ENCODE results near the gene STRN. TPM values are rescaled to one million over a fixed set of nuclear protein-coding genes. Genes with fewer than 3 reads are reported as not detected.

Gene STRN
- total RNA-seq, 1 donor: 26.5 TPM

DNA sequence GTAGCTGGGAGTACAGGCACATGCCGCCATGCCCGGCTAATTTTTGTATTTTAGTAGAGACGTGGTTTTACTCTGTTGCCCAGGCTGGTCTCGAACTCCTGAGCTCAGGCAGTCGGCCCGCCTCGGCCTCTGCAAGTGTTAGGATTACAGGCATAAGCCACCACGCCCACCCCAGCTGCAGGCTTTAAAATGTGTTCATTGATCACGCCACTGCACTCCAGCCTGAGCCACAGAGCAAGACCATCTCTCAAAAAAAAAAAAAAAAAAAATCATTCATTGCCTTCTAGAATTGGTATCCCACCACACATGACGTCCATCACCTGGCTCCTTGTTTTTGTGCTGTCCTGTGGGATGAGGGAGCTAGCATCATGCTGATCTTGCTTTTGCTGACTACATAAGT is 142.5 kb downstream of the STRN start:
- TF ChIP-seq, protein P1, sequence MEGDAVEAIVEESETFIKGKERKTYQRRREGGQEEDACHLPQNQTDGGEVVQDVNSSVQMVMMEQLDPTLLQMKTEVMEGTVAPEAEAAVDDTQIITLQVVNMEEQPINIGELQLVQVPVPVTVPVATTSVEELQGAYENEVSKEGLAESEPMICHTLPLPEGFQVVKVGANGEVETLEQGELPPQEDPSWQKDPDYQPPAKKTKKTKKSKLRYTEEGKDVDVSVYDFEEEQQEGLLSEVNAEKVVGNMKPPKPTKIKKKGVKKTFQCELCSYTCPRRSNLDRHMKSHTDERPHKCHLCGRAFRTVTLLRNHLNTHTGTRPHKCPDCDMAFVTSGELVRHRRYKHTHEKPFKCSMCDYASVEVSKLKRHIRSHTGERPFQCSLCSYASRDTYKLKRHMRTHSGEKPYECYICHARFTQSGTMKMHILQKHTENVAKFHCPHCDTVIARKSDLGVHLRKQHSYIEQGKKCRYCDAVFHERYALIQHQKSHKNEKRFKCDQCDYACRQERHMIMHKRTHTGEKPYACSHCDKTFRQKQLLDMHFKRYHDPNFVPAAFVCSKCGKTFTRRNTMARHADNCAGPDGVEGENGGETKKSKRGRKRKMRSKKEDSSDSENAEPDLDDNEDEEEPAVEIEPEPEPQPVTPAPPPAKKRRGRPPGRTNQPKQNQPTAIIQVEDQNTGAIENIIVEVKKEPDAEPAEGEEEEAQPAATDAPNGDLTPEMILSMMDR (IDR thresholded peaks at IDR 0.05; ENCODE audit: insufficient read depth, low read length): no peak
- H3K4me3 ChIP-seq (ENCODE audit: low read depth, low read length): no peak overlapping the region
- DNase-seq (ENCODE audit: low read depth): no peak

DNA sequence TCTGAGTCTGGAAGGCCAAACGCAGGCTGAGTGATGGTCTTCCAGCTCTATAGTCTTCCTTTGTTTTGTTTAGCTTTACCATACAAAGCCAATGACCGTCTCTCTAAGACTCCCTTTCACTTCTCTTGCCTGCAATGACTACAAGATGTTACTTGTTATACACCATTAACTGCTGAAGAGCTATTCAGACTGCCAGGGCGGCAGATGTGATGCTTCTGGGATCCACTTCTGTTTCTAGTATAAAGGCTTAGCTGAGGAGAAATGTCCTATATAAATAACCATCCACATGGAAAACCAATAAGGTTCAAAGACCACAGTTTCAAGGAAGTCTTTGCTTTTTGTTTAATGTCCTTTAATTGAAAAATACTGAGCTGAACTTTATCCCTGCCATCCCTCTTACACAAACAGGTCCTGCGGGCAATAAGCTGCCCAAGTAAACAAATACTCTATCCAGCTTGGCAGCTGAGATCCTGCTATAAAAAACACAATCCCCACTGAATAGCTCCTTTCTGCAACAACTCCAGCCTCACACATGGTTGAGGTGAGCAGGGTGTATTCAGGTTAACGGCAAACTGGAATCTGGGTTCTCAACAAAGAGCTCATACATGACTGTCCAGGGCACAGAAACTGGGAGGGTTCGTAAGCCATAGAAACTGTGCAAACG is 145.3 kb downstream of the STRN start:
- TF ChIP-seq, protein P1 (IDR thresholded peaks at IDR 0.05; ENCODE audit: insufficient read depth, low read length): no peak

DNA sequence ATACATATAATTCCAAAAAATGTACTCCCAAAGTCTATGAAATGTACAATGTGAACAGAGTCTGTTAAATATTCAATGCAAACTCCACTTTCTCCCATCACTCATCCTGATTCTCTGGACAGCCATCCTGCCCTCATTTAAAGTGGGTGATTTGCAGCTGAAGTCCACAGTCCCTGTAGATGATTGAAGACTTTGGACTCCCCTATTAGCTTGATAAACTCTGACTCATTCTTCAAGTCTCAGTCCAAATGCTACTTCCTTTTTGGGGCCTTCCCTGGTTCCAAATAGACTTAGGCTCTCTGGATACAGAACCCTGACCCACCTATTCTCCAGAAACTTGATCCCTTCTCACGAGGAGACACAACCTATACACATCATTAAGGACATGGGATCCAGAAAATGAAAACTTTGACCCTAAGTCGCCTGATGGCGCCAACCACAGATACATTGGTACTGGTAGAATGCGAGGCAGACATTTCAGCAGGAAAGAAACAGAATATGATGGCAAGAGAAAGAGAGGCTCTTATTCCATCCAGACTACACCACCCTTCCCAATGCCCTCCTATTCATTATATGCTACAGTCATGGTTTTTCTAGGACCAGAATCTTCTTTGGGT is 147.1 kb downstream of the STRN start:
- TF ChIP-seq, protein P1 (IDR thresholded peaks at IDR 0.05; ENCODE audit: insufficient read depth, low read length): no peak

More for the DNA sequence above, 145.3 kb downstream of the STRN start:
- no peak overlapping the region for H3K4me3 ChIP-seq (ENCODE audit: low read depth, low read length)
- DNase-seq (ENCODE audit: low read depth): no peak

DNA sequence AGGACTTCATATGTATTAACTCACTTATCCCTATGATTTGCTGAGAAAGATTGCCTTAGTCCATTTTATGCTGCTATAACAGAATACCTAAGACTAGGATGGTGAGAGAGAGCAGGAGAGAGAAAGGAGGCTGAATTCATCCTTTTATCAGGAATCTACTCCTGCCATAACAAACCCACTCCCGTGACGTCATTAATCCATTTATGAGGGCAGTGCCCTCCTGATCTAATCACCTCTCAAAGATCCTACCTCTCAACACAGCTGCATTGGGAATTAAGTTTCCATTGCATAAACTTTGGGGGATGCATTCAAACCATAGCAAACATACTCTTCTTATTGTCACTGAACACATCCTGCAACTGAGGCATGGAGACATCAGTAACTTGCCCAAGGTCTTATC is 147.8 kb downstream of the STRN start:
- no peak for DNase-seq (ENCODE audit: low read depth)
- H3K4me3 ChIP-seq (ENCODE audit: low read depth, low read length): no peak overlapping the region
- TF ChIP-seq, protein P1 (IDR thresholded peaks at IDR 0.05; ENCODE audit: insufficient read depth, low read length): no peak

More for the DNA sequence above, 147.1 kb downstream of the STRN start:
- DNase-seq (ENCODE audit: low read depth): no peak
- no peak overlapping the region for H3K4me3 ChIP-seq (ENCODE audit: low read depth, low read length)

DNA sequence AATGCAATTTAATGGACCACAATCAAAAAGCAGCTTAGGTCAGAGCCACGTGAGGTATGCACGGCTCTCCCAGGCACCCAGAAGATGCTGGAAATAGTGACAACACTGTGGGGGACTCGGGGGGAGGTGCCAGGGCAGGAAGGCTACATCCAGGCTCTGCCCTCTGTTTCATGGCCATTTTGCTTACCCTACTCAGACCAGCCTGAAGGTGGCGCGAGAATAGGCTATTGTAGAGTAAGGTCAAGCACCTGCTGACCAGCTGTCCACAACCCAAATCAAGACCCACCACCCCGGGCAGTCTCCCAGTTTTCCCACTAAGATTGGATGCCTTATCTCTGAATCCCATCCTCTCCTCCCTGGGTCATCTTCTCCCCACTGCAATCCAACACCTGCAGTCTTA is 154.1 kb downstream of the STRN start:
- no peak overlapping the region for H3K4me3 ChIP-seq (ENCODE audit: low read depth, low read length)
- TF ChIP-seq, protein P1 (IDR thresholded peaks at IDR 0.05; ENCODE audit: insufficient read depth, low read length): peak; percentile 10
- no peak for DNase-seq (ENCODE audit: low read depth)

DNA sequence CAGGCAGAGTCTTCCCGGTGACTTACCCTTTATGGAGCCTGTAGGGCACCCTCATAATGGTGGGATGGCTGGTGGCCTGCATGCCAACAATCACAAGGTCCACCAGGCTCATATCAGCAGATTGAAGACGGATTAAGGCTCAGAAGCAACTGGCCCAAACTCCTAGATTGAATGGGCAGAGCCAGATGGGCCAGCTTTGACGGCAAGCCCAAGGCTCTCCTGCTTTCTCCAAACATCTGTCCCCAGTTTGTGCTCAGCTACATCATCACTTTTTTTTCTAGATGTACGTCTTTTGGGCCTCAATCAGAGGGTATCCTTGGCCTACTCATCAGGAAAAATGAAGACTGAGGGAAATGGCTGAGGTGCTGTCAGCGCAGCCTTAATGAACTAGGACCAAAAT is 155.3 kb downstream of the STRN start:
- H3K4me3 ChIP-seq (ENCODE audit: low read depth, low read length): no peak overlapping the region

More for the DNA sequence above, 155.3 kb downstream of the STRN start:
- TF ChIP-seq, protein P1 (IDR thresholded peaks at IDR 0.05; ENCODE audit: insufficient read depth, low read length): no peak
- no peak for DNase-seq (ENCODE audit: low read depth)

All from fibroblast of the aortic adventitia (primary cell).